Islet of Langerhans (tissue), 1 donor: ENCODE results near the gene SNX21.
"Not testable (repeated sequence)": the region's sequence is repeated elsewhere in the genome, so short reads cannot be mapped to it uniquely, and the experiment has no call there.

Experiments used
- FAIRE-seq: peaks from one replicate; lab custom pipeline; 2011; peaks lifted over from hg19 to GRCh38; lab: Jason Lieb, UNC

The SNX21 gene

GRCh38 chr20:45833030-45833882 lies at the start of gene SNX21:
Gene SNX21, plus strand, starts transcription at chr20:45833799. Its CDS starts 121 bp downstream, at chr20:45833920.
- no peak for FAIRE-seq

DNA sequence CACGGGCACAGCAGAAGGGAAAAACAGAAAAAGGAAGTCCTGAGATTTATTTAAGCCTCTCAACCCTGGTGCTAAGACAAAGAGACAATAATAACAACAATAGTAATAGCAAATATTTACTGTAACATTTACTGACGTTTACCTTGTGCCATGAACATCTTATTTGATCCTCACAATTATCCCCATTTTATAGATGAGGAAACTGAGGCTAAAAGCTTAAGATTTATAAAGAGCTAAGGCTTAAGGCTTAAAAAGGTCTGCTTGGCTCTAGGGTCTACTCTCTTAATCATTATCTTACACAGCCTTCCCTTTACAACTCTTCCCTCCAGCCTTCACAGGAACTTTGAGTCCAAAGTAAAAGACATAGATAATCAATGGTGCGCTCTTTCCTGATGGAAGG lies 45.2 kb upstream of the SNX21 start:
- no peak for FAIRE-seq

DNA sequence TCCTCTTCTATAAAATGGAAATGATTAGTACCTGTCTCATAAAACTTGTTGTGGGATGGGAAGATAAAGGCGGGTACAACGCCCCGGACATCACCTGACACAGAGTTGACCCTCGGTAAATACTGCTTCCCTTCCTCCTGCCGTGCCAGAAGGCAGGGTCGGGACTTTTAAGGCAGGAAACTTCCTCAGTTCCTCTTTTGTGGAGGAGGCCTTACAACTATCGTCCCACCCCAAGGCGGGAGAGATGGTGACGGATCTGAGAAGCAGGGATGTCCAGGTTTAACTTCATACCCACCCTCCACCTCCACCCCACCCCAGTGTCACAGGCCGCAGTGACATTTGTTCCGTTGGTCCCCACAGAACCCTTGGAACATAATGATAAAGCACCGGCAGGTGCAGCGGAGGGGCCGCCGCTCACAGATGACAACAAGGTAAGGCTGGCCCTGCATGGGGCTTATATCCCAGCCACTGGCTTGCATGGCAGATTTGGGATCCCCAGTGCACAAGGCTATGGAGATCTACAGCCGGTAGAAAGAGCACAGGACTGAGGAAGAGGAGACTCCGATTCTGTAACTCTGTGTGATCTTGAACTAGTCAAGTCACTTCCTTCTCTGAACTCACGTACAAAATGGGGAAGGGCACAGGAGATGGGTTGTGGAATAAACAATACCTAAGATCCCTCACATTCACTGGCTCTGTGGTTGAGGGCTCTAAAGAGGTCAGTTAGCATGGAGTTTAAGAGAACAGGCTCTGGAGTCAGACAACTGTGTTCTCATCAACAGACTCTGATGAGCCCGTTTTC lies 41.1 kb upstream of the SNX21 start:
- FAIRE-seq, result no peak

GRCh38 chr20:45796337-45797065 lies 37.1 kb upstream of the SNX21 start:
- FAIRE-seq, result no peak

DNA sequence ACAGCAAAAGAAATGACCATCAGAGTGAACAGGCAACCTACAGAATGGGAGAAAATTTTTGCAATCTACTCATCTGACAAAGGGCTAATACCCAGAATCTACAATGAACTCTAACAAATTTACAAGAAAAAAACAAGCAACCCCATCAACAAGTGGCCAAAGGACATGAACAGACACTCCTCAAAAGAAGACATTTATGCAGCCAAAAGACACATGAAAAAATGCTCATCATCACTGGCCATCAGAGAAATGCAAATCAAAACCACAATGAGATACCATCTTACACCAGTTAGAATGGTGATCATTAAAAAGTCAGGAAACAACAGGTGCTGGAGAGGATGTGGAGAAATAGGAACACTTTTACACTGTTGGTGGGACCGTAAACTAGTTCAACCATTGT lies 36.1 kb upstream of the SNX21 start:
- FAIRE-seq, result not testable (repeated sequence)

DNA sequence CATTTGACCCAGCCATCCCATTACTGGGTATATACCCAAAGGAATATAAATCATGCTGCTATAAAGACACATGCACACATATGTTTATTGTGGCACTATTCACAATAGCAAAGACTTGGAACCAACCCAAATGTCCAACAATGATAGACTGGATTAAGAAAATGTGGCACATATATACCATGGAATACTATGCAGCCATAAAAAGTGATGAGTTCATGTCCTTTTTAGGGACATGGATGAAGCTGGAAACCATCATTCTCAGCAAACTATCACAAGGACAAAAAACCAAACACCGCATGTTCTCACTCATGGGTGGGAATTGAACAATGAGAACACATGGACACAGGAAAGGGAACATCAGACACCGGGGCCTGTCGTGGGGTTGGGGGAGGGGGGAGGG lies 35.6 kb upstream of the SNX21 start:
- not testable (repeated sequence) for FAIRE-seq

GRCh38 chr20:45798935-45799642 lies 34.5 kb upstream of the SNX21 start:
- no peak for FAIRE-seq

DNA sequence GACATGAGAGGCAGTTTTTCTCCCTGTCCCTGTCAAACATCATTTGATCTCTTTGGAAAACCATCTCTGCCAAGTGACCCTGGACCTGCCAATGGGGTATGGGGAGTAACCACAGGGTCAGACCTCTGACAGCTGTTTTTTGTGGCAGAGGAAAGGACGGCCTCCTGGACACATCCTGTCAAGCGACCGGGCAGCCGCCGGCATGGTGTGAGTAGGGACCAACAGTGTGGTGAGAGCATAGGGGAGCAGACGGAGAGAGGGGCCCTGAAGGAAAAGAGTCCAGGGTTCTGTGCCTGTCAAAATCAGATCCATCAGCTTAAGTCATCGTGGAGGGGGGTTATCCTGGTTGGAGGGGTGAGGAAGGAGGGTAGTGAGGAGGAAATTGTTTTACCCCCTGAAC lies 31.7 kb upstream of the SNX21 start:
- FAIRE-seq, result no peak

GRCh38 chr20:45810191-45810970 lies 23.2 kb upstream of the SNX21 start:
- no peak for FAIRE-seq

DNA sequence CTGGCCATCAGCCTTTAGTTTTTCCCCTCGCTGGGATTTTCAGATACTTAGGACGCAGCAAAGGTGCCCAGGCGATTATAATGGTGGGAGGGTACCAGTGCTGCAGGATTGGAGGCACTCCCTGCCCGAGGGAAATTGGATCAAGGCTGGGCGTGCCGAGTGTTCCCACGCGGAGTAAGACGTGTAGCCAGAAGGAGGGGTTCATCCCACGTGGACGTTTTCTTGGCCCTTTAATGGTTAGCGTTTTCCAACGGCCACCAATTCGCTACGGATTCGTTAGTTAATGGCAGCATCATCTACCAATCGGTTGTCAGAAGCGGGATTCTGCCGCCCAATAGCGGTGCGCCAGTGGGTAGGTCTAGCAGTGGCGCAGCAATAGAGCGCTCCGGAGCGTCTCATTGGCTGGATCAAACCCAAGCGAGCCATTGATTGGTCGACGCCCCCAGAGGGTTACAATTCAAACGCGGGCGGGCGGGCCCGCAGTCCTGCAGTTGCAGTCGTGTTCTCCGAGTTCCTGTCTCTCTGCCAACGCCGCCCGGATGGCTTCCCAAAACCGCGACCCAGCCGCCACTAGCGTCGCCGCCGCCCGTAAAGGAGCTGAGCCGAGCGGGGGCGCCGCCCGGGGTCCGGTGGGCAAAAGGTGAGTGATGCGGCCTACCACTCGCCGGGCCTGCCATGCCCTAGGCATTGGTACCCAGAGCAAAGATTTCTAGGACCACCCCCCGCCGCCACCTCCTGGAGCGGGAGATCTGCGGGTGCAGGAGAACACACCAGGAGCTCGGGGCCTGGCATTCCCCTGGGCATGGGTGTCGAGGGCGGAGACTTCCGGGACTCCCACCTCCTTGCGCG lies 21.2 kb upstream of the SNX21 start, which contains the start of gene UBE2C:
UBE2C (plus strand) TSS at position 488 of the 849 bp plus-strand sequence; CDS start at position 540, 52 bp downstream.
- FAIRE-seq, result peak; percentile 93

GRCh38 chr20:45813006-45813340 lies 20.6 kb upstream of the SNX21 start:
- FAIRE-seq, result no peak

- FAIRE-seq, result no peak
Observed at GRCh38 chr20:45813489-45813888, 20.1 kb upstream of the SNX21 start.

DNA sequence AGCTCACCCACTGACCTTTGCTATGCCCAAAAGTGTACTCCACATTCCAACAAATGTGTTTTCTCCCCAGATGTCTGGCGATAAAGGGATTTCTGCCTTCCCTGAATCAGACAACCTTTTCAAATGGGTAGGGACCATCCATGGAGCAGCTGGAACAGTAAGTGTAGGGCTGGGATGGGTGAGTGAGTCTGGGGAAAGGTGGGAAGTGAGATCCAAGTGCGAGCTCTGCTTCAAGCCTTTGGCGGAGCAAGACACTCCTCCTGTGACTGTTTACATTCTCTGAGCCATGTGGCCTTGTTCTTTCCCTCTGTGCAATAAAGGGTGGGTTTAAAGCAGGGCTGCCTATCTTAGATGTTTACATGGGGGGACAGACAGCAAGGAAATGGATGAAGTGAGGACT lies 19.3 kb upstream of the SNX21 start:
- no peak for FAIRE-seq

DNA sequence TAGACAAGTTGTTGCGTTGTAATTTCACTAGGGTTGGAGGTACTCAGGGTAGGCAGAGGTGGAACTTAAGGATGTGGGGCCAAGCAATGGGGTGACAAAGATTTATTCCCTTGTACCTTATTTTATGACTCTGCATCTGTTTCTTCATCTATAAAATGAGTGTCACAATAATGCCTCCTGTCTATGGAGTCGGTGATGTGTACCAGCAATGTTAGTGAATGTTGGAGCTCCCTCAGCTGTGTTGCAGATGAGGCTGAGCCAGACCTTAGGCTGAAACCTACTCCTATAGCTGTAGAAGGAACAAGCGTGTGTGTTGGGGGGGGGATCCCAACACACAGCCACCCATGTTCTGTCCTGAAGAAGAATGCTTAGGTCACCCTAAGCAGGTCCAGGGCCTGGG lies 16.6 kb upstream of the SNX21 start:
- FAIRE-seq, result no peak

GRCh38 chr20:45817376-45818194 lies 16.0 kb upstream of the SNX21 start:
- no peak for FAIRE-seq

DNA sequence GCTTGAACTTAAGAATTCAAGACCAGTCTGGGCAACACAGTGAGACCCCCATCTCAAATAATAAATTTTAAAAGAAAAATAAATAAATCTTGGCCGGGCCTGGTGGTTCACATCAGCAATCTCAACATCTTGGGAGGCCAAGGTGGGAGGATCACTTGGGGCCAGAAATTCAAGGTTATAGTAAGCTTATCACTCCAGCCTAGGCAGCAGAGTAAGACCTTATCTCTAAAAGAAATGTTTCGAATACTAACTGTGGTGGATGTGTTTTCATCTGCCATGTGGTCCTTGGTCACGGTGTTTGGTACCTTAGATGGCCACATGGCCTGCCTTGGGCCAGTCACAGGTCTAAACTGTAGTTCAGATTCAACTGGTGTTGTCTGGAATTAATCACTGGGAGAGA lies 15.4 kb upstream of the SNX21 start:
- FAIRE-seq, result no peak

GRCh38 chr20:45819466-45819865 lies 14.1 kb upstream of the SNX21 start:
- no peak for FAIRE-seq

DNA sequence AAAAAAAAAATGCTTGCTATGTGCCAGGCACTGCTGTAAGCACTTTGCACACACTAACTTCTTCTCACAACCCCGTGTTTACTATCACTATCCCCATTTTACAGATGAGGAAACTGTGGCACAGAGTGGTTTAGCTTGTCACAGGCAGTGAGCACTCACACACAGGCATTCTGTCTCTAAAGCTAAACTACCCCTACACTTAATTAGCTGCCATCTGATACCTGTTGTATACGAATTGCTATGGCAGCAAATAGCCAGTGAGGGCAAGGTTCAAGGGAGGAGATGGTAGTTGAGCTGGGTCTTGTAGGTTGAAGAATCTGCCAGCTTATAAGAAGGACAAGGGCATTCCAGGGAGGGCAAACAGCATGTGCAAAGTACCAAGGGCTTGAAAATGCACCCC lies 11.7 kb upstream of the SNX21 start:
- no peak for FAIRE-seq

GRCh38 chr20:45822857-45823256 lies 10.7 kb upstream of the SNX21 start:
- FAIRE-seq, result no peak
